Testis (tissue), 3 donors: ENCODE data around the gene CALCOCO2. TPM values are rescaled to one million over a fixed set of nuclear protein-coding genes. Genes with fewer than 3 reads are reported as not detected.

ENCODE experiments used
- DNase-seq: peaks from one replicate; pipeline ENCODE4 v3.0.0-alpha.2; 2019
- H3K27ac ChIP-seq, 2 donors: fragments of 200-600 bp; sonication (generic); one replicate each; pipeline ENCODE4 v1.5.1; 2019
- H3K27me3 ChIP-seq: fragments of 200-600 bp; sonication (generic); one replicate; pipeline ENCODE4 v1.5.1; 2019
- H3K36me3 ChIP-seq: fragments of 200-600 bp; sonication (generic); one replicate; pipeline ENCODE4 v1.5.1; 2017; ENCODE audit warnings: low read depth; ENCODE audit errors: missing control alignments
- H3K4me1 ChIP-seq: fragments of 200-600 bp; sonication (generic); one replicate; pipeline ENCODE4 v1.5.1; 2019
- H3K4me3 ChIP-seq, 2 donors: fragments of 200-600 bp; sonication (generic); one replicate each; pipeline ENCODE4 v1.5.1; 2017 to 2019
- H3K9me3 ChIP-seq: fragments of 200-600 bp; sonication (generic); one replicate; pipeline ENCODE4 v1.5.1; 2017
- POLR2A ChIP-seq: fragments of 450-650 bp; IDR thresholded peaks from one replicate; pipeline ENCODE4 v1.6.1; 2017; ENCODE audit warnings: antibody characterized with exemption, mild to moderate bottlenecking, moderate library complexity
- WGBS, 2 donors: methylation state at CpG; one replicate each; pipeline ENCODE4 v1.1.5; 2018; 5-methylcytosine and 5-hydroxymethylcytosine counted together
- intact Hi-C: fragments of 100-400 bp; cut with DNase I; formaldehyde crosslinking; loops from one replicate; pipeline ENCODE4 v1.15.1; 2023; ENCODE audit warnings: low total_unique reads
- polyA plus RNA-seq: library from polyadenylated mRNA; stranded (reverse); fragments of 350-450 nt; fragmentation: Illumina TruSeq; extraction: RNeasy Lipid Tissue Mini Kit (QIAGEN cat#74804); gene quantifications from one replicate; pipeline ENCODE4 v1.2.3, GENCODE V29; 2014; ENCODE audit warnings: low read depth, low replicate concordance; ENCODE audit not compliant: insufficient read depth
- total RNA-seq, 2 donors: library from RNA; depleted of rRNA; stranded (reverse); fragments of >200 nt; gene quantifications; one replicate each; pipeline ENCODE4 v1.2.3, GENCODE V29; 2016
- TF ChIP-seq, protein P1 (sequence below), 3 experiments: fragments of 450-650 bp in 2 of 3; fragments of 200-600 bp in 1 of 3; sonication (generic) in 1 of 3; IDR thresholded peaks; one replicate each; pipeline ENCODE4 v1.5.1; 2016 to 2019; ENCODE audit warnings: antibody characterized with exemption in 3 of 3, mild to moderate bottlenecking in 2 of 3, moderate library complexity in 1 of 3

CALCOCO2 gene
- total and polyA plus RNA-seq, 3 donors from 2014 or later, result 117 to 351 (median 153) TPM

DNA sequence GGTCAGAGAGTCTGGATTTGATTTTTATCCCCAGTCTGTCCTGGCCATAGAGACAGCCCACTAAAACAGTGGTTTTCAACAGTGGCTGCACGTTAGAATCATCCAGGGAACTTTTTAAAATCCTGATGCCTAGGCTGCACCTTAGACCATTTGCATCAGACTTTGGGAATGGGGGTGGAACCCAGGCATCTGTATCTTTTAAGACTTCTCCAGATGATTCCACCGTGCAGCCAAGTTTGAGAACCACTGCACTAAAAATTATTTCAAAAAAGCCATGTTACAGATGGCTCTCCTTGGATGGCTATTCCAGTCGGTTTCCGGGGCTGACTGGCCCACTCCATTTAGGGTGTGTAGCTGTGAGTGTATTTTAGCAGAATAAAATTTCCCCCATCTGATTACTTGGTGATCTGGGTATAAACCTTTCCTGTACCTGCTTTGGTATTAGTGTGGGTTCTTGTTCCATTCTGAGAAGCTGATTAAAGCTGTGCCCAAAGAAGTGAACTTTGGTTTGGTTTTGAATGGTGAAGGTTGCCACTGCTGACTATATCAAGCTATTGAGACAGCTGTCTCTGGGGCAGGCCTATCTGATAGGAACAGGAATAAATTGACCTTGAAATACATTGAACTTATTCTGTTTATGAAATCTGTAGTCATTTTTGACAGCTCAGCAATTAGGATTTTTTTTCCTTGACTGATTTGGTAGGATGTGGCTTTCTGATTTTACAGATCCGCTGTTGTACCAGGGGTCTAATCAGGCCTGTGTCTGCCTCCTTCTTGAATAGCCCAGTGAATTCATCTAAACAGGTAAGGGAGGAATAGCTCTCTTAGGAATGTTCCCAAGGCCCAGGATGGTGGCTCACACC lies 63.0 kb downstream of the CALCOCO2 start:
- H3K4me3 ChIP-seq, result no peak overlapping the region
- no peaks in the 10 kb centered on the region for H3K36me3 ChIP-seq
- no peak for TF ChIP-seq POLR2A
- TF ChIP-seq, protein P1, sequence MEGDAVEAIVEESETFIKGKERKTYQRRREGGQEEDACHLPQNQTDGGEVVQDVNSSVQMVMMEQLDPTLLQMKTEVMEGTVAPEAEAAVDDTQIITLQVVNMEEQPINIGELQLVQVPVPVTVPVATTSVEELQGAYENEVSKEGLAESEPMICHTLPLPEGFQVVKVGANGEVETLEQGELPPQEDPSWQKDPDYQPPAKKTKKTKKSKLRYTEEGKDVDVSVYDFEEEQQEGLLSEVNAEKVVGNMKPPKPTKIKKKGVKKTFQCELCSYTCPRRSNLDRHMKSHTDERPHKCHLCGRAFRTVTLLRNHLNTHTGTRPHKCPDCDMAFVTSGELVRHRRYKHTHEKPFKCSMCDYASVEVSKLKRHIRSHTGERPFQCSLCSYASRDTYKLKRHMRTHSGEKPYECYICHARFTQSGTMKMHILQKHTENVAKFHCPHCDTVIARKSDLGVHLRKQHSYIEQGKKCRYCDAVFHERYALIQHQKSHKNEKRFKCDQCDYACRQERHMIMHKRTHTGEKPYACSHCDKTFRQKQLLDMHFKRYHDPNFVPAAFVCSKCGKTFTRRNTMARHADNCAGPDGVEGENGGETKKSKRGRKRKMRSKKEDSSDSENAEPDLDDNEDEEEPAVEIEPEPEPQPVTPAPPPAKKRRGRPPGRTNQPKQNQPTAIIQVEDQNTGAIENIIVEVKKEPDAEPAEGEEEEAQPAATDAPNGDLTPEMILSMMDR (IDR thresholded peaks at IDR 0.05), result no peak
- peaks cover 5% of the 10 kb centered on the region for H3K4me1 ChIP-seq
- intact Hi-C loops, result no loop called here
- no peaks in the 10 kb centered on the region for H3K9me3 ChIP-seq
- H3K27ac ChIP-seq, result no peak overlapping the region
- WGBS, 2 donors, result 50 to 57% methylated on average over 5 of the region's 5 CpGs
- no peak for DNase-seq
- H3K27me3 ChIP-seq, result no peaks in the 10 kb centered on the region

DNA sequence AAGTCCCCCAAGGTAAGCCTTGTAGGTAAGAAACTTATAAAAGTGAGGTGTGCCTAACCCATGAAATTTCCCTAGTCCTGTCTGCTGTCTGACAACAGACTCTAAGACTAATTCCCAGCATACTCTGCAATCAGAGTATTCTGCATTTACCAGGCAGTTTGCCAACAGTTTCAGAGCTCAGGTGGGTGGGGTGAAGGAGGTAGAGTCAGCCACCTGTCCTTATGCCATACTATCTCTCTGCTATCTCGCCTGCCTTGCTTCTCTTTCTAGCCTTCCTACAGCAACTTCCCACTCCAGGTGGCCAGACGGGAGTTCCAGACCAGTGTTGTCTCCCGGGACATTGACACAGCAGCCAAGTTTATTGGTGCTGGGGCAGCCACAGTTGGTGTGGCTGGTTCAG lies 64.1 kb downstream of the CALCOCO2 start:
- WGBS, 2 donors, result 69 to 85% methylated on average over 3 of the region's 3 CpGs
- TF ChIP-seq POLR2A, result no peak
- TF ChIP-seq, protein P1 (IDR thresholded peaks at IDR 0.05), result no peak
- H3K9me3 ChIP-seq, result no peaks in the 10 kb centered on the region
- intact Hi-C loops, result no loop called here
- no peak overlapping the region for H3K4me3 ChIP-seq
- DNase-seq, result no peak
- no peak overlapping the region for H3K27ac ChIP-seq
- no peaks in the 10 kb centered on the region for H3K36me3 ChIP-seq
- H3K27me3 ChIP-seq, result no peaks in the 10 kb centered on the region
- H3K4me1 ChIP-seq, result peaks cover 5% of the 10 kb centered on the region

DNA sequence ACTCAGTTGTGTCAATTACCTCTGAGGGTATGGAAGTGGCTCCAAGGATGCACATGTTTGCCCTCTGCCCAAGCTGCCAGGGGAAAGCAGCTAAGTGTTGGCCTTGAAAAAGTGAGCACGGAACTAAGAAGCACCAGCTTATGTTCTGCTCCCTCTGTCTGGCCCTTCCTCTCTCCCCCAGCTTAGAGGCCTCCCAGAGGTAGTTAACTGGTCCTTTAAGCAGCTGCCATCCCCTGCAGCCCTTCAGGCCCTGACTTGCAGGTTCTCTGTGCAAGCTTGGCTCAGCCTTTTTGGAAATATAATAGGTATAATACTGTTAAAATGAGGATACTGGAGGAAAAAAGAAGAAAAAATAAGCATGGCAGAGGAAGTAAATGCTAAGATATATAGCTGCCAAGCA lies 70.4 kb downstream of the CALCOCO2 start:
- TF ChIP-seq, protein P1 (IDR thresholded peaks at IDR 0.05), result no peak
- no peak for TF ChIP-seq POLR2A
- intact Hi-C loops, result no loop called here
- H3K4me3 ChIP-seq, result no peak overlapping the region
- no peaks in the 10 kb centered on the region for H3K9me3 ChIP-seq
- no peak for DNase-seq
- H3K36me3 ChIP-seq, result no peaks in the 10 kb centered on the region
- no peaks in the 10 kb centered on the region for H3K4me1 ChIP-seq
- H3K27ac ChIP-seq, result no peak overlapping the region
- no peaks in the 10 kb centered on the region for H3K27me3 ChIP-seq
- 27 to 38% methylated on average over 1 of the region's 1 CpG for WGBS, 2 donors

DNA sequence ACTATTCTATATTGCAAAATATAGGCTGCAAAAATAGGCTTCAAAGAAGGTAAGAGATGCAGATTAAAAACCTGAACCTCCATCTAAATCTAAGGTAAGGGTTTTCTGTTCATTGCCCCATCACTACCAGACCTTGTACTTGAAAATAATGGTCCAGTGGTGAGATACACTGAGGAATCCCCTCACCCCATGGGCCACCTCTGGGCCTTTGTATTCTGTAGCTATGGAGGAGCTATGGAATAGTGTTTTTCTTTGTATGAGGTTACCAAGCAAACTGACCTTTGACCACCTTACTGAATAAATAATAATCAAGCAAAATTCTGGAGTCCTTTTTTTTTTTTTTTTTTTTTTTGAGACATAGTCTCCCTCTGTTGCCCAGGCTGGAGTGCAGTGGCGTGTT lies 72.6 kb downstream of the CALCOCO2 start:
- Histone ChIP-seq H3K4me3 (no peak overlapping the region), H3K27me3 (no peaks in the 10 kb centered on the region), H3K36me3 (no peaks in the 10 kb centered on the region), H3K9me3 (no peaks in the 10 kb centered on the region), H3K27ac (no peak overlapping the region), H3K4me1 (peaks cover 3% of the 10 kb centered on the region)
- intact Hi-C loops, result no loop called here
- WGBS, 2 donors, result 90 to 94% methylated on average over 1 of the region's 1 CpG
- TF ChIP-seq POLR2A, result no peak
- TF ChIP-seq, protein P1 (IDR thresholded peaks at IDR 0.05), result no peak
- DNase-seq, result no peak

DNA sequence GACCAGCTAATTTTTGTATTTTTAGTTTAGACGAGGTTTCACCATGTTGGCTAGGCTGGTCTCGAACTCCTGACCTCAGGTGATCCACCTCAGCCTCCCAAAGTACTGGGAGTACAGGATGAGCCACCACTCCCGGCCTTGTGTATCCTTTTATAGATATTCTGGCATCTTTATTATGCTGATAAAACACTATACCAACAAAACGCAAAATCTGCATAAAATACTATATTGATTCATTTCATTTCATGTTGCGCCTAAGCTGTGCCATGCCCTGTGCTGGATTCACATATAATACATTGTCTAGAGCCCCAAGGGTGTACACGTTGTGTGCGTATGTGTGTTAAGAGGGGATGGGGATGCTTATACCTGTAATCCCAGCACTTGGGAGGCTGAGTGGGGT lies 73.6 kb downstream of the CALCOCO2 start:
- intact Hi-C loops, result no loop called here
- Histone ChIP-seq H3K9me3 (no peaks in the 10 kb centered on the region), H3K4me1 (peaks cover 5% of the 10 kb centered on the region), H3K27ac (no peak overlapping the region), H3K4me3 (no peak overlapping the region), H3K27me3 (no peaks in the 10 kb centered on the region), H3K36me3 (no peaks in the 10 kb centered on the region)
- TF ChIP-seq POLR2A, result no peak
- TF ChIP-seq, protein P1 (IDR thresholded peaks at IDR 0.05), result no peak
- 83 to 87% methylated on average over 7 of the region's 7 CpGs for WGBS, 2 donors
- DNase-seq, result no peak
